Prostate gland (tissue), 2 donors: ENCODE data around the gene SPHKAP. TPM values are rescaled to one million over a fixed set of nuclear protein-coding genes. Genes with fewer than 3 reads are reported as not detected.

Experiments
- DNase-seq: peaks from one replicate; pipeline ENCODE4 v3.0.0-alpha.2; 2019; ENCODE audit warnings: low spot score
- H3K27ac ChIP-seq, 2 donors: fragments of 200-600 bp; sonication (generic); 2 replicates each; pipeline ENCODE4 v1.5.1; 2017 to 2019
- H3K27me3 ChIP-seq: fragments of 200-600 bp; sonication (generic); replicated peaks from 2 replicates; pipeline ENCODE4 v1.5.1; 2019; ENCODE audit not compliant: insufficient read depth
- H3K36me3 ChIP-seq, 2 donors: fragments of 200-600 bp; sonication (generic); 1 replicate in 1 of 2; 2 replicates in 1 of 2; pipeline versions ENCODE4 v1.5.1 to v1.8.1; 2017 to 2019
- H3K4me1 ChIP-seq: fragments of 200-600 bp; sonication (generic); replicated peaks from 2 replicates; pipeline ENCODE4 v1.5.1; 2019
- H3K4me3 ChIP-seq, 2 donors: fragments of 200-600 bp; sonication (generic); 2 replicates each; pipeline ENCODE4 v1.5.1; 2017 to 2019
- H3K9me3 ChIP-seq: fragments of 200-600 bp; sonication (generic); 2 replicates; pipeline ENCODE4 v1.5.1; 2017
- POLR2A ChIP-seq: fragments of 450-650 bp; IDR thresholded peaks from one replicate; pipeline ENCODE4 v1.6.1; 2016; ENCODE audit warnings: antibody characterized with exemption, mild to moderate bottlenecking
- POLR2AphosphoS5 ChIP-seq: sonication (generic); formaldehyde crosslinking; IDR thresholded peaks from one replicate; pipeline ENCODE4 v1.6.1; 2017; ENCODE audit warnings: antibody characterized with exemption
- WGBS: methylation state at CpG from one replicate; pipeline ENCODE4 v1.1.5; 2018; 5-methylcytosine and 5-hydroxymethylcytosine counted together
- intact Hi-C: fragments of 100-400 bp; cut with DNase I; formaldehyde crosslinking; loops from one replicate; pipeline ENCODE4 v1.14.2; 2022
- total RNA-seq, 2 donors: library from RNA; depleted of rRNA; stranded (reverse); fragments of >200 nt; gene quantifications; one replicate each; pipeline ENCODE4 v1.1.0, GENCODE V29; 2016
- TF ChIP-seq, protein P1 (sequence below), 4 experiments: fragments of 200-600 bp in 2 of 4; fragments of 450-650 bp in 2 of 4; sonication (generic) in 2 of 4; IDR thresholded peaks; 1 replicate in 3 of 4; 2 replicates in 1 of 4; pipeline ENCODE4 v1.5.1; 2016 to 2019; ENCODE audit warnings: antibody characterized with exemption in 4 of 4, mild to moderate bottlenecking in 2 of 4, moderate library complexity in 2 of 4

The SPHKAP gene
- total RNA-seq, 2 donors from 2014 or later, result 0.09 to 0.57 TPM

DNA sequence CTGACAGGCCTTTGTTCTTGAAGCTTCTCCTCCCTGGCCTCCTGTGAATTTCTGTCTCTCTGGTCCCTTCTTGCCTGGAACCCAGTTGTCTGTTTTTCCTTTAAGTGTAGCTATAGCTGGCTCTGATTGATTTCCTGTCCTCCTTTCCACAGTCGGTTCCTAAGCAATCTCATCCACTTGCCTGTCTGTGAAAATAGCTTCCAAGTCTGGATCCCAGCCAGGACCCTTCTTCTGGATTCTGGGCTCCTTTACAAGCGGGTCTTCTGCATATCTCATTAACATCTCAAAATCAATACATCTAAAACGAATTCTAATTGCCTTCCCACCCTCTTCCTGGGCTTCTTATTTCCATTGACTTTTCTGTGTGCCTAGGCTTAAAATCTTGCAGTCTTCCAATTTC, 185.1 kb downstream of the SPHKAP start:
- H3K36me3 ChIP-seq, result no peaks in the 10 kb centered on the region
- no peaks in the 10 kb centered on the region for H3K9me3 ChIP-seq
- DNase-seq, result no peak
- TF ChIP-seq, protein P1, sequence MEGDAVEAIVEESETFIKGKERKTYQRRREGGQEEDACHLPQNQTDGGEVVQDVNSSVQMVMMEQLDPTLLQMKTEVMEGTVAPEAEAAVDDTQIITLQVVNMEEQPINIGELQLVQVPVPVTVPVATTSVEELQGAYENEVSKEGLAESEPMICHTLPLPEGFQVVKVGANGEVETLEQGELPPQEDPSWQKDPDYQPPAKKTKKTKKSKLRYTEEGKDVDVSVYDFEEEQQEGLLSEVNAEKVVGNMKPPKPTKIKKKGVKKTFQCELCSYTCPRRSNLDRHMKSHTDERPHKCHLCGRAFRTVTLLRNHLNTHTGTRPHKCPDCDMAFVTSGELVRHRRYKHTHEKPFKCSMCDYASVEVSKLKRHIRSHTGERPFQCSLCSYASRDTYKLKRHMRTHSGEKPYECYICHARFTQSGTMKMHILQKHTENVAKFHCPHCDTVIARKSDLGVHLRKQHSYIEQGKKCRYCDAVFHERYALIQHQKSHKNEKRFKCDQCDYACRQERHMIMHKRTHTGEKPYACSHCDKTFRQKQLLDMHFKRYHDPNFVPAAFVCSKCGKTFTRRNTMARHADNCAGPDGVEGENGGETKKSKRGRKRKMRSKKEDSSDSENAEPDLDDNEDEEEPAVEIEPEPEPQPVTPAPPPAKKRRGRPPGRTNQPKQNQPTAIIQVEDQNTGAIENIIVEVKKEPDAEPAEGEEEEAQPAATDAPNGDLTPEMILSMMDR (IDR thresholded peaks at IDR 0.05), result no peak
- TF ChIP-seq POLR2AphosphoS5, result no peak
- no peak for TF ChIP-seq POLR2A
- H3K27ac ChIP-seq, result no peak overlapping the region
- no peaks in the 10 kb centered on the region for H3K4me1 ChIP-seq
- 39% methylated on average over 3 of the region's 3 CpGs for whole genome bisulfite sequencing
- no peaks in the 10 kb centered on the region for H3K27me3 ChIP-seq
- intact Hi-C loops, result no loop called here
- no peak overlapping the region for H3K4me3 ChIP-seq

DNA sequence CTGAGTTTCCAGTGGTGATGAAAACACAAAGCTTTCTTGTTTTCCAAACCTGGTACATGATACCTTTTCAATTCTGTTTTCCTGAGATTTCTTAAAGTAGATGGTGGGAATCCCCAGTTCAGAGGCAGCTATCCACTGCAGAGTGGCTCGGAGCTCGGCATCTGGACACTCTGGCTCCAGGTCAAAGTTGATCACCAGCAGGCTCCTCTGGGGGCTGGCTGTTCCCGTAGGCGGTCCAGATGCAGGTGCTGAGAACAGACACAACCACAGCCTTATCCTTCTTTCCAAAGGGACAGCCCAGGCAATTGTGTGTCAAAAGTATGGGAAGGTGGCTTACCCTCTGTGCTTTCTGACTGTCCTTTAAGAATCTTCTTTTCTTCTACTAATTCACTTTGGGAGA, 190.6 kb downstream of the SPHKAP start:
- intact Hi-C loops, result no loop called here
- no peaks in the 10 kb centered on the region for H3K27me3 ChIP-seq
- no peak for DNase-seq
- H3K9me3 ChIP-seq, result no peaks in the 10 kb centered on the region
- 81% methylated on average over 4 of the region's 4 CpGs for WGBS
- H3K36me3 ChIP-seq, result no peaks in the 10 kb centered on the region
- no peak overlapping the region for H3K27ac ChIP-seq
- no peaks in the 10 kb centered on the region for H3K4me1 ChIP-seq
- H3K4me3 ChIP-seq, result no peak overlapping the region
- TF ChIP-seq POLR2A, result no peak
- no peak for TF ChIP-seq POLR2AphosphoS5
- TF ChIP-seq, protein P1 (IDR thresholded peaks at IDR 0.05), result no peak

DNA sequence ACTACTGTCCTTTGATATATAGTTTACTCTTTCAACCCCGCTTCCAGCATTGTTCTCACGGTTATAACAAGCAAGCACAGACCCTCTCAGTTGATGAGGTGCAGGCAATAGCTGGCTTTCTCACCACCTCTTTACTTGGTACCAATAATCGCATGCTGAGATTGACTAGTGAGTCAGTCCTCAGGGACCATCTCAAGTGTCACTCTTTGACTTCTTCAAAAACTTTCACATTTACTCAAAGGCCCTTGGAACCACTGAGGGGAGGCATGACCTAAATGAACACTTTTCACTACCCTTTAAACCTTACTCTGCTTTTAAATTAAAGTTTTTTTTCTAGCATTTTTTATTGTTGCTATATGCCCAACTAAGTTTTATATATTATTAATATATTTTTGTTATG, 208.2 kb downstream of the SPHKAP start:
- no peaks in the 10 kb centered on the region for H3K27me3 ChIP-seq
- no peaks in the 10 kb centered on the region for H3K9me3 ChIP-seq
- no peaks in the 10 kb centered on the region for H3K36me3 ChIP-seq
- no peak overlapping the region for H3K4me3 ChIP-seq
- no peak overlapping the region for H3K27ac ChIP-seq
- H3K4me1 ChIP-seq, result no peaks in the 10 kb centered on the region
- intact Hi-C loops, result no loop called here
- DNase-seq, result no peak
- 82% methylated on average over 3 of the region's 3 CpGs for WGBS
- TF ChIP-seq, protein P1 (IDR thresholded peaks at IDR 0.05), result no peak
- no peak for TF ChIP-seq POLR2AphosphoS5
- no peak for TF ChIP-seq POLR2A

DNA sequence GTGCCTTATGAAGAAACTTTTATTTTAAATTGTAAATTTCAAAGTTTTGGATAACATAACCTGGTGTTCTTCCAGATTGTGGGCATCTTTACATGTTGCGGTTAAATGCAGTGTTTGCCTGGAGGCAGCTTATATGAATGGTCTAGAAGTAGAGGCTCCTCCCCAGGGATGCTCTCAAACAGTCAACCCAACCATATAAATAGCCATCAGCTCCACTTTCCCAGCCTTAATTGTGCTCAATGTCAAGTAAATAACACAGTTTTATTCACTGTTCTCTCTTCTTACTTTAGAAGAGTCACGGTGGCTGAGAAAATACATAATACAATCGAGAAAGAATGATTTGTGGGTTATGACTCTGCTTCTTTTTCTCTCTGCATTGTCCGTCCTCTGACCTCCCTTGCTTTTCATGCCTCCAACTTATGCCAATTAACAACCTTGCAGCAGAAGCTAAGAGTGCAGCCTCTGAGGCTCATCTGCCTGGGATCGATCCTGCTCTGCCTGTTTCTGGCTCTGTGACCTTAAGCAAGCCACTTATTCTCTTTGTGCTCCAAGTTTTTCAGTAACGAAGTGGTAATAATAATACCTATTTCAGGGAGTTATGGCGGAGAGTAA, 209.8 kb downstream of the SPHKAP start:
- no peaks in the 10 kb centered on the region for H3K36me3 ChIP-seq
- 78% methylated on average over 7 of the region's 7 CpGs for WGBS
- H3K4me1 ChIP-seq, result no peaks in the 10 kb centered on the region
- no peak overlapping the region for H3K27ac ChIP-seq
- H3K4me3 ChIP-seq, result no peak overlapping the region
- H3K27me3 ChIP-seq, result no peaks in the 10 kb centered on the region
- intact Hi-C loops, result no loop called here
- no peak for DNase-seq
- H3K9me3 ChIP-seq, result no peaks in the 10 kb centered on the region
- TF ChIP-seq, protein P1 (IDR thresholded peaks at IDR 0.05), result no peak
- TF ChIP-seq POLR2A (no peak), POLR2AphosphoS5 (no peak)

DNA sequence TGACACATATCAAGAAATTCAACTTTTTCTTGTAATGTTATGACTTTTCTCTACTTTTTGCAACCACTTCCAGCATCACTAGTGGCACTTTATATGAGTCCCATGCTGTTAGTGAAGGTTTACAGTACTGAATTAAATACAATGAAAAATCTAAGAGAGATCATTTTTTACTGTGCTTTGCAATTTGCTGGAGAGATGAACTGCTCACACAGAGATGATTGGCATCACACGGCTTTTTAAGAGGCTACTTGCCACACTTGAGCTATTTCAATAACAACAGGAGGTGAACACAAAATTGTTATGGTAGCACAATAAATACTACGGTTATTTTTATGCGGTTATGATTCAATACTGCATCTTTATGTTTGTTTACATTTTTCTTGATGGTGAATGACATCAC, 221.2 kb downstream of the SPHKAP start:
- H3K27me3 ChIP-seq, result no peaks in the 10 kb centered on the region
- no peaks in the 10 kb centered on the region for H3K36me3 ChIP-seq
- no peaks in the 10 kb centered on the region for H3K9me3 ChIP-seq
- WGBS, result 82% methylated on average over 3 of the region's 3 CpGs
- no peaks in the 10 kb centered on the region for H3K4me1 ChIP-seq
- DNase-seq, result no peak
- H3K27ac ChIP-seq, result no peak overlapping the region
- intact Hi-C loops, result no loop called here
- TF ChIP-seq POLR2A (no peak), POLR2AphosphoS5 (no peak)
- TF ChIP-seq, protein P1 (IDR thresholded peaks at IDR 0.05), result no peak
- no peak overlapping the region for H3K4me3 ChIP-seq
